Stimulated activated CD4-positive, alpha-beta T cell treated with anti-CD3 and anti-CD28 coated beads, Interleukin-2, amount 100 ng/mL, for 24 hours (primary cell): ENCODE results near the gene CA9.
A peak's percentile ranks its signal among the peaks of the same experiment; 100 is the strongest.

Experiments used
- DNase-seq, 2 donors: peaks; one replicate each; pipeline ENCODE4 v3.0.0-alpha.2; 2020

CA9 gene

GRCh38 chr9:35717132-35717870, 43.6 kb downstream of the CA9 start:
- DNase-seq = no peak

DNA sequence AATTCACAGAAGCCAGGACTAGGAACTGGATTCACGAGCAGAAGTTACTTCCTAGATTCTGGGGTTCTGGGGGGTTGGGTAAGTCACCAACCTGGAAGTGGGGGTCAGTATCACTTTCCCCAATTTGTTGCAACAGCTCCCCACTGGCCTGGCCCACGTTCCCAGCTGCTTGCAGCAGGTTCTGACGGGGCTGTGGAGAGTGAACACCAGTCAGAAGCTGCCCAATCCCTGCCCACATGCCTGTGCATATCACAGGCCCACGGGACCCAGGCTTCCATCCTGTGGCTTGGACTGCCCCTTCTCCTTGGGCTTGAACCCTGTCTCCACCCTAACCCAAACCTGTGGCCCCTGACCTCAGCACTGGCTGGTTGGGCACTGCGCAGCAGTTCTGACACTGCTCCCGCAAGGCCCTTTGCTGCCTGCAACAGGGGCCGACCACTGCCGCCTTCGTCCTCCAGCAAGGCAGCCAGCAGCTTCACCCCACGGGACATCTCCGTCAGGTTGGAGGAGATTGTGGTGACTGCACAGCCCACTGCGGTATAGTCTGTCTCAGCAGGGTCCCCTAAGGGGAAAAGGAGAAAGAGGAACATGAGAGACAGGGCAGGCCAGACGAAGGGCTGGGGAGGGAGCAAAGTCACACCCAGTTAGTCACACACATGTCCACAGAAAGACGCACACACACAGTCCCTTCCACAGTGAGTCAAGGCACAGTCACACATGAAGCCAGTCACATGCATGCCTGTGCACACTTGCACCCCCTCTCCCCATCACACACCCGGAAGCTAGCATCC, 45.2 kb downstream of the CA9 start:
- DNase-seq = no peak

- DNase-seq = no peak
Measured at GRCh38 chr9:35719546-35719945, 45.8 kb downstream of the CA9 start.

DNA sequence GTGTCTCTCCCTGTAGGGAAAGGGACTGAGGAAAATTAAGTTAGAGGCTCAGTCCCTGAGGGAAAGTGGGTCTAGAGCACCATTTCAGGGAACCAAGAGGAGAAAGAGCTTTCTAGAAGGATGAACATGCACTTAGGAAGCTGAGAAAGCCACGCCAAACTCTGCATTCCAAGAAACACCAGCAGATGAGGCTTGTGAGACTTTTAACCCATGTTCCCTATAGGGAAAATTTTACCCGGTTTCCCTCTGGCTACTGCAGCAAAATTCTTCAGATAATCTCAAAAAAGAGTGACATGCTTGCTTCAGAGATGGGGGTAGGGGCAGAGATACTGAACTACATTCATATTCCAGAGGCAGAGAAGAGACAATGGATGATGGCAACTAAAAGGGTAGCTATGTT, 49.7 kb downstream of the CA9 start:
- DNase-seq = no peak

GRCh38 chr9:35723908-35724307, 50.2 kb downstream of the CA9 start:
- no peak for DNase-seq

DNA sequence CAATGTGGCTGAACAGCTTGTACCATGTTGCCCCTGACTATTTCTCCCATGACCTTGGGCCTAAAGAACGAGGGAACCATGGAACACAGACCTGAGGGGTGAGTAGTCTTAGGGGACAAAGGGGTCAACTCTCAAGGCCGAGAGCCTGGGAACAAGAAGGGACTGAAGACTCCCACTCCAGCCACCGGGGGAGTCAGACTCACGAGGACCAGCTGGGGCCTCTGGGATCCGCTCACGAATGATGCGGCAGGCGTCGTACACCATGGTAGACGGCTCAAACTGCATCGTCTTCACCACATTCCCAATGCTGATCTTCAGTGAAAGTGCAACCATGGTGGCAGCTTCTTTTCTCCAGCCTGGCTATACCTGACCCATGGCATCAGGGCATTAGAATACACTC, 51.6 kb downstream of the CA9 start:
- no peak for DNase-seq

GRCh38 chr9:35726931-35727330, 53.2 kb downstream of the CA9 start:
- DNase-seq = peak in 1 of 2 donors; percentile 38

DNA sequence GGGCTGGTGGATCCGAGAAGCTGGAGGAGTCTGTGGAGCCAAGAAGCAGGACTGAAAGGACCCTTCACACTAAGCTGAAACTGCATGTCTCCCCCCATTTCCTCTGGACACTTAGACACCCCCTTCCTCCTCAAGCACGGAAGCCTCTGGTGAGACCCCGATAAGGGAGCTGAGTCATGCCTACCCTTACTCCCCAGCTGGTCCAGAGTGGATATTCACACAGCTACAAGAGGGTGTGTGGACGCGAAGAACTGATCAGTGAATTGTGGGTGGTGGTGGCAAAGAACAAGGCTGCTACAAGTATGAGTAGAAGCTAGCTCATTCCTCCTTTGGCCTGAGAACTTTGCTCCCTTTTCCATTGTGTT, 53.9 kb downstream of the CA9 start:
- DNase-seq = no peak

GRCh38 chr9:35728041-35728971, 54.6 kb downstream of the CA9 start:
- DNase-seq = peak; percentile 46 to 57

DNA sequence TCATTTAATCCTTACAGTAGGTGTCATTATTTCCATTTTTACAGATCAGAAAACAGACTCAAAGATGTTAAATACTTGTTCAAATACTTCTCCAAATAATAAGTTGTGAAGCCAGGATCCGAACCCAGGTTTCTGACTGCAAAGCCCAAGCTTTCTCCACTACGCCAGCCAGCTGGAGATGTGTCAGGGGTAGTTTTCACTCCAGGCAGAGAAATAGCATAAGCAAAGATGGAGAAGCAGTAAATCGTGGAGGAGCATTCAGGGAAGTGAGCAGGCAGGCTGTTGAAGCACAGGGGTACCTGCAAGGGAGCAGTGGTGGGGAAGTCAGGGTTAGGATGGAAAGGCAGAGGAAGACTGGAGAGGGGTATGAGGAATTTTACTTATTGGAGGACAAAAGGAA, 55.4 kb downstream of the CA9 start:
- DNase-seq = no peak

- peak; percentile 27 to 35 for DNase-seq
Measured at GRCh38 chr9:35729700-35730485, 56.2 kb downstream of the CA9 start.

- no peak for DNase-seq
Measured at GRCh38 chr9:35730486-35730854, 56.7 kb downstream of the CA9 start.
